Uterus (tissue), 2 donors: ENCODE data around the gene ABHD16B.

Experiments
- CTCF ChIP-seq, 4 experiments: fragments of 200-600 bp in 2 of 4; fragments of 450-650 bp in 2 of 4; sonication (generic) in 2 of 4; IDR thresholded peaks; one replicate each; pipeline ENCODE4 v1.5.1; 2016 to 2019; ENCODE audit warnings: antibody characterized with exemption in 4 of 4, mild to moderate bottlenecking in 2 of 4, moderate library complexity in 1 of 4
- POLR2A ChIP-seq, 2 donors: fragments of 450-650 bp; IDR thresholded peaks; one replicate each; pipeline ENCODE4 v1.6.1; 2016; ENCODE audit warnings: antibody characterized with exemption in 2 of 2, mild to moderate bottlenecking in 1 of 2, moderate library complexity in 1 of 2

- TF ChIP-seq CTCF (IDR thresholded peaks at IDR 0.05) (no peak), POLR2A (IDR thresholded peaks at IDR 0.05) (no peak)
Measured at GRCh38 chr20:63873477-63873971, 12.2 kb downstream of the ABHD16B start.
